SU-DHL-6 (cell line): ENCODE results near the gene TRIM9.

Experiments used
- CTCF ChIP-seq: fragments of 200-600 bp; sonication (generic); IDR thresholded peaks from one replicate; pipeline ENCODE4 v1.5.1; 2017; ENCODE audit warnings: antibody characterized with exemption, mild to moderate bottlenecking, low read length, moderate library complexity; ENCODE audit not compliant: insufficient read depth, poor library complexity, severe bottlenecking
- EZH2phosphoT487 ChIP-seq: fragments of 200-600 bp; sonication (generic), shearing (Covaris generic); conservative IDR thresholded peaks from 2 replicates; pipeline ENCODE4 v1.6.1; 2018; ENCODE audit warnings: mild to moderate bottlenecking, antibody characterized with exemption, low read length, moderate library complexity, mixed read lengths

GRCh38 chr14:51095854-51096823 lies 1.2 kb upstream of the TRIM9 start:
- TF ChIP-seq CTCF, result no peak
- TF ChIP-seq EZH2phosphoT487, result no peak
